K562 (cell line): Measurements from ENCODE around the gene SPOCK2. TPM values are rescaled to one million over a fixed set of nuclear protein-coding genes. Genes with fewer than 3 reads are reported as not detected.
A peak's percentile ranks its signal among the peaks of the same experiment; 100 is the strongest.

Experiments used
- ATAC-seq: fragments of 200-7000 bp; cut with Tn5 transposase; 3 replicates; pipeline ENCODE4 v1.9.1; 2020; ENCODE audit warnings: moderate library complexity
- BruUV-seq: library from RNA; stranded (reverse); fragments of 400-500 nt; replicated peaks from 2 replicates; lab custom pipeline; 2021; lab: Mats Ljungman, UMichigan
- CTCF ChIA-PET: fragments of 300-600 bp; formaldehyde crosslinking; extraction: SDS; loops from one replicate; lab custom pipeline; 2021; ENCODE audit warnings: low intra/inter-chr PET ratio; lab: Yijun Ruan, JAX
- POLR2A ChIA-PET: fragments of 300-600, 350-650 bp; sonication (Branson Sonifier 250); formaldehyde crosslinking; extraction: SDS; loops from one replicate; lab custom pipeline; 2021; ENCODE audit warnings: antibody characterized with exemption, inconsistent platforms; lab: Yijun Ruan, JAX
- DNase-seq, 4 experiments: peaks; one replicate each; pipeline versions ENCODE4 v3.0.0 to v3.0.0-alpha.2; 2011 to 2018; ENCODE audit warnings: low spot score in 3 of 4, mixed read lengths in 3 of 4; ENCODE audit errors: extremely low read depth in 1 of 4
- FAIRE-seq: peaks from 2 replicates; lab custom pipeline; 2011; peaks lifted over from hg19 to GRCh38; lab: Jason Lieb, UNC
- H2AFZ ChIP-seq: 2 replicates; pipeline ENCODE4 v1.6.0; 2011; ENCODE audit warnings: low read depth, low read length, control low read depth, inconsistent platforms
- H3K27ac ChIP-seq: fragments of 200-600 bp; 3 replicates; pipeline ENCODE4 v1.8.0; 2011; ENCODE audit warnings: low read depth, mild to moderate bottlenecking, control low read depth, inconsistent platforms, low read length, moderate library complexity, mixed read lengths; ENCODE audit errors: extremely low read depth
- H3K27me3 ChIP-seq, 2 experiments: fragments of 300-600 bp in 1 of 2; 2 replicates in 1 of 2; 3 replicates in 1 of 2; pipeline versions ENCODE4 v1.6.0 to v1.8.0; 2011; ENCODE audit warnings: inconsistent platforms in 2 of 2, low read length in 2 of 2, mild to moderate bottlenecking in 1 of 2, mixed read lengths in 1 of 2, moderate library complexity in 1 of 2; ENCODE audit not compliant: control insufficient read depth in 2 of 2, insufficient read depth in 2 of 2
- H3K36me3 ChIP-seq: fragments of 300-600 bp; 3 replicates; pipeline ENCODE4 v1.8.0; 2011; ENCODE audit warnings: mild to moderate bottlenecking, low read length, inconsistent platforms; ENCODE audit not compliant: control insufficient read depth, insufficient read depth
- H3K4me1 ChIP-seq, 2 experiments: fragments of 200-600 bp in 1 of 2; replicated peaks in 1 of 2; 2 replicates in 1 of 2; 3 replicates in 1 of 2; pipeline versions ENCODE4 v1.5.1 to v1.8.0; 2011; ENCODE audit warnings: inconsistent platforms in 2 of 2, low read length in 2 of 2, mild to moderate bottlenecking in 1 of 2, mixed read lengths in 1 of 2, moderate library complexity in 1 of 2; ENCODE audit not compliant: control insufficient read depth in 2 of 2, insufficient read depth in 2 of 2
- H3K4me2 ChIP-seq: 2 replicates; pipeline ENCODE4 v1.6.1; 2011; ENCODE audit warnings: low read length, control low read depth, inconsistent platforms, mixed read lengths; ENCODE audit not compliant: insufficient read depth
- H3K4me3 ChIP-seq: fragments of 200-600 bp; sonication (generic), shearing (Covaris generic); 2 replicates; pipeline ENCODE4 v1.5.1; 2016; ENCODE audit warnings: control low read depth, inconsistent platforms
- H3K79me2 ChIP-seq: fragments of 200-600 bp; 3 replicates; pipeline ENCODE4 v1.8.0; 2011; ENCODE audit warnings: low read length, inconsistent platforms; ENCODE audit not compliant: control insufficient read depth, insufficient read depth
- H3K9ac ChIP-seq, 2 experiments: 2 replicates each; pipeline versions ENCODE4 v1.6.0 to v1.6.1; 2011; ENCODE audit warnings: low read depth in 2 of 2, low read length in 2 of 2, control low read depth in 1 of 2, inconsistent platforms in 1 of 2, mild to moderate bottlenecking in 1 of 2, mixed read lengths in 1 of 2; ENCODE audit not compliant: insufficient read depth in 1 of 2
- H3K9me1 ChIP-seq: one replicate; pipeline ENCODE4 v1.6.0; 2011; ENCODE audit warnings: inconsistent platforms, mild to moderate bottlenecking, low read length, moderate library complexity; ENCODE audit not compliant: control insufficient read depth, insufficient read depth
- H3K9me3 ChIP-seq: replicated peaks from 2 replicates; pipeline ENCODE4 v1.5.1; 2011; ENCODE audit warnings: low read depth, low read length, inconsistent platforms; ENCODE audit not compliant: control insufficient read depth, insufficient read depth
- H4K20me1 ChIP-seq: replicated peaks from 2 replicates; pipeline ENCODE4 v1.6.1; 2011; ENCODE audit warnings: low read length, inconsistent platforms, mixed read lengths; ENCODE audit not compliant: control insufficient read depth, insufficient read depth
- CBX3 ChIP-seq, 2 experiments: IDR thresholded peaks; 1 replicate in 1 of 2; 2 replicates in 1 of 2; pipeline ENCODE4 v1.6.1; 2012; ENCODE audit warnings: inconsistent platforms in 2 of 2, low read length in 2 of 2, borderline replicate concordance in 1 of 2, control low read depth in 1 of 2
- EP400 ChIP-seq: fragments of 450-650 bp; IDR thresholded peaks from 2 replicates; pipeline ENCODE4 v1.6.1; 2017; ENCODE audit warnings: antibody characterized with exemption, mild to moderate bottlenecking, moderate library complexity
- FOXA1 ChIP-seq: fragments of 450-650 bp; IDR thresholded peaks from 2 replicates; pipeline ENCODE4 v1.6.1; 2016; ENCODE audit warnings: mild to moderate bottlenecking, borderline replicate concordance
- GABPB2 ChIP-seq: fragments of 250-450 bp; sonication (Bioruptor Pico); conservative IDR thresholded peaks from 2 replicates; pipeline ENCODE4 v1.5.1; 2021; ENCODE audit warnings: mild to moderate bottlenecking
- JUND ChIP-seq, 2 experiments: IDR thresholded peaks; 2 replicates in 1 of 2; 3 replicates in 1 of 2; pipeline ENCODE4 v1.6.1; 2011; ENCODE audit warnings: borderline replicate concordance in 2 of 2, low read depth in 2 of 2, low read length in 2 of 2, improper control_type of control experiment in 1 of 2, missing biosample characterization in 1 of 2, missing genetic modification characterization in 1 of 2, missing genetic modification reagents in 1 of 2
- MAFK ChIP-seq: IDR thresholded peaks from 2 replicates; pipeline ENCODE4 v1.6.1; 2011; ENCODE audit warnings: low read length, improper control_type of control experiment
- RBM34 ChIP-seq: fragments of 200-400 bp; formaldehyde crosslinking; IDR thresholded peaks from 2 replicates; pipeline ENCODE4 v1.6.1; 2018; ENCODE audit warnings: low read length, borderline replicate concordance; ENCODE audit not compliant: insufficient read depth
- SOX6 ChIP-seq: fragments of 450-650 bp; IDR thresholded peaks from 2 replicates; pipeline ENCODE4 v1.6.1; 2014; ENCODE audit warnings: mild to moderate bottlenecking
- SRF ChIP-seq, 2 experiments: fragments of 250-450, 450-650 bp in 1 of 2; sonication (Bioruptor Pico) in 1 of 2; sonication (generic) in 1 of 2; formaldehyde crosslinking; IDR thresholded peaks; 2 replicates each; pipeline versions ENCODE4 v1.5.0 to v1.5.1; 2020 to 2022; ENCODE audit warnings: mild to moderate bottlenecking in 1 of 2, missing genetic modification reagents in 1 of 2
- ZNF609 ChIP-seq: sonication (generic); formaldehyde crosslinking; IDR thresholded peaks from 2 replicates; pipeline ENCODE4 v1.8.1; 2023; ENCODE audit warnings: missing genetic modification reagents, mild to moderate bottlenecking, borderline replicate concordance
- ZNF695 ChIP-seq: fragments of 450-650 bp; formaldehyde crosslinking; IDR thresholded peaks from 2 replicates; pipeline ENCODE4 v1.4.0; 2020; ENCODE audit warnings: mild to moderate bottlenecking, moderate library complexity
- WGBS: fragments of 100-300 bp; shearing (Covaris generic); methylation state at CpG from one replicate; pipeline ENCODE4 v1.1.6; 2016; ENCODE audit warnings: low coverage, mixed read lengths; ENCODE audit not compliant: insufficient coverage; ENCODE audit errors: missing lambda C conversion rate; 5-methylcytosine and 5-hydroxymethylcytosine counted together
- in situ Hi-C: fragments of 300-500 bp; cut with MboI; formaldehyde crosslinking; loops from 4 replicates; pipeline ENCODE4 v1.15.0; 2018; ENCODE audit warnings: inconsistent platforms, mixed read lengths
- intact Hi-C: fragments of 100-400 bp; cut with micrococcal nuclease; formaldehyde crosslinking; loops from 2 replicates; pipeline ENCODE4 v1.14.2; 2022
- polyA plus RNA-seq, 8 experiments: library from polyadenylated mRNA; depleted of rRNA in 4 of 8; stranded (reverse) in 5 of 8; unstranded in 3 of 8; fragments of >200 nt; fragmentation: Nextera tagmentation in 2 of 8; fragmentation: Illumina TruSeq in 1 of 8; extraction: Ambion mirVana in 2 of 8; extraction: Trizol in 1 of 8; gene quantifications; 2 replicates each; pipeline versions ENCODE4 v1.2.1 to v1.2.3, GENCODE V29; 2011 to 2014; ENCODE audit warnings: inconsistent platforms in 1 of 8, missing spikeins in 1 of 8
- total RNA-seq, 7 experiments: library from RNA; depleted of rRNA in 6 of 7; stranded (reverse); fragments of >200 nt in 6 of 7; fragmentation: Illumina TruSeq in 2 of 7; extraction: Trizol in 2 of 7; gene quantifications; 2 replicates each; pipeline versions ENCODE4 v1.2.1 to v1.2.3, GENCODE V29; 2011 to 2021; ENCODE audit warnings: low replicate concordance in 1 of 7
- TF ChIP-seq, protein P1 (sequence below), 3 experiments: IDR thresholded peaks in 2 of 3; conservative IDR thresholded peaks in 1 of 3; 2 replicates each; pipeline ENCODE4 v1.5.1; 2011 to 2012; ENCODE audit warnings: low read length in 3 of 3, mild to moderate bottlenecking in 3 of 3, control low read depth in 2 of 3, improper control_type of control experiment in 1 of 3, inconsistent platforms in 1 of 3, low read depth in 1 of 3, mixed read lengths in 1 of 3, moderate library complexity in 1 of 3; ENCODE audit not compliant: insufficient read depth in 2 of 3

The SPOCK2 gene
- total and polyA plus RNA-seq, 9 of the 15 experiments (the other 6 are each of a cell fraction or from before 2014, with no cell fraction given), result 0.04 to 0.86 (median 0.11) TPM; not detected in 2

GRCh38 chr10:72096115-72097000 lies 8.0 kb upstream of the SPOCK2 start (continued):
- peak; percentile 38; the same call in 1 of the 2 replicates for TF ChIP-seq JUND (IDR thresholded peaks at IDR 0.05; ENCODE audit: borderline replicate concordance, low read depth, low read length)
- no peak; the same call in 2 of the 3 replicates for TF ChIP-seq JUND (tag; IDR thresholded peaks at IDR 0.05; ENCODE audit: borderline replicate concordance, low read depth, low read length)
- TF ChIP-seq, protein P1, sequence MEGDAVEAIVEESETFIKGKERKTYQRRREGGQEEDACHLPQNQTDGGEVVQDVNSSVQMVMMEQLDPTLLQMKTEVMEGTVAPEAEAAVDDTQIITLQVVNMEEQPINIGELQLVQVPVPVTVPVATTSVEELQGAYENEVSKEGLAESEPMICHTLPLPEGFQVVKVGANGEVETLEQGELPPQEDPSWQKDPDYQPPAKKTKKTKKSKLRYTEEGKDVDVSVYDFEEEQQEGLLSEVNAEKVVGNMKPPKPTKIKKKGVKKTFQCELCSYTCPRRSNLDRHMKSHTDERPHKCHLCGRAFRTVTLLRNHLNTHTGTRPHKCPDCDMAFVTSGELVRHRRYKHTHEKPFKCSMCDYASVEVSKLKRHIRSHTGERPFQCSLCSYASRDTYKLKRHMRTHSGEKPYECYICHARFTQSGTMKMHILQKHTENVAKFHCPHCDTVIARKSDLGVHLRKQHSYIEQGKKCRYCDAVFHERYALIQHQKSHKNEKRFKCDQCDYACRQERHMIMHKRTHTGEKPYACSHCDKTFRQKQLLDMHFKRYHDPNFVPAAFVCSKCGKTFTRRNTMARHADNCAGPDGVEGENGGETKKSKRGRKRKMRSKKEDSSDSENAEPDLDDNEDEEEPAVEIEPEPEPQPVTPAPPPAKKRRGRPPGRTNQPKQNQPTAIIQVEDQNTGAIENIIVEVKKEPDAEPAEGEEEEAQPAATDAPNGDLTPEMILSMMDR (IDR thresholded peaks at IDR 0.05 in 2 of 3, conservative IDR thresholded peaks at IDR 0.05 in 1 of 3; ENCODE audit: insufficient read depth in 2 of 3, low read depth in 1 of 3, low read length in 3 of 3), result peak in 1 of 3 experiments; percentile 4; a peak in 1 of 6 replicates
- no peak for TF ChIP-seq MAFK
- no peak for TF ChIP-seq ZNF695 (CRISPR knock-in tag)
- peak; percentile 49; the same call in 1 of the 2 replicates for TF ChIP-seq SOX6

GRCh38 chr10:72095195-72095594 lies 6.8 kb upstream of the SPOCK2 start:
- H3K4me3 ChIP-seq, result no peak overlapping the region
- BruUV-seq, result no TSS peak
- no peak for FAIRE-seq
- H4K20me1 ChIP-seq, result no peaks in the 10 kb centered on the region
- WGBS, result 94% methylated on average over 4 of the region's 4 CpGs
- no peak overlapping the region for H3K4me2 ChIP-seq
- DNase-seq, result no peak
- ChIA-PET POLR2A (interaction anchor here (0.6 to 1.0 kb wide), 3 partner anchors 16 to 178 kb away, joined by 3 read pairs; partner anchors contain the start of gene DDIT4), CTCF (no interaction called here)
- intact Hi-C loops, result no loop called here
- peaks cover 14% of the 10 kb centered on the region; the same call in 2 of the 3 replicates for H3K36me3 ChIP-seq
- ATAC-seq, result no peak
- no peak overlapping the region for H3K9ac ChIP-seq
- H2AFZ ChIP-seq, result no peak overlapping the region
- in situ Hi-C loops, result no loop called here
- H3K4me1 ChIP-seq, result peaks cover 15 to 43% of the 10 kb centered on the region in 2 experiments
- no peaks in the 10 kb centered on the region for H3K9me3 ChIP-seq
- no peak overlapping the region for H3K27ac ChIP-seq
- no peaks in the 10 kb centered on the region for H3K27me3 ChIP-seq
- no peaks in the 10 kb centered on the region for H3K79me2 ChIP-seq
- H3K9me1 ChIP-seq, result no peaks in the 10 kb centered on the region
- no peak for TF ChIP-seq SRF (CRISPR knock-in tag; IDR thresholded peaks at IDR 0.05)
- no peak for TF ChIP-seq RBM34
- no peak for TF ChIP-seq CBX3 (IDR thresholded peaks at IDR 0.05; ENCODE audit: borderline replicate concordance in 1 of 2, low read length in 2 of 2)
- no peak for TF ChIP-seq GABPB2 (CRISPR knock-in tag)
- TF ChIP-seq EP400, result no peak
- no peak for TF ChIP-seq FOXA1
- TF ChIP-seq ZNF609 (CRISPR knock-in tag), result no peak
